ENCODE results near the gene HGD.

GRCh38 chr3:120682095-120682681 lies at the start of gene HGD:
- TF ChIP-seq CTCF (IDR thresholded peaks at IDR 0.05; ENCODE audit: low read depth, low read length), result no peak
- no peak for TF ChIP-seq EZH2phosphoT487 (IDR thresholded peaks at IDR 0.05; ENCODE audit: low read depth)

Data from OCI-LY3 (cell line).